ENCODE data around the gene PSD2.

GRCh38 chr5:139803978-139804377 lies 8.4 kb downstream of the PSD2 start:
- no peak for TF ChIP-seq CTCF (IDR thresholded peaks at IDR 0.05)
- no peak for TF ChIP-seq POLR2A (IDR thresholded peaks at IDR 0.05)
